ENCODE results near the gene CEP126.
"Not testable (repeated sequence)": the region's sequence is repeated elsewhere in the genome, so short reads cannot be mapped to it uniquely, and the experiment has no call there.

Gene CEP126

GRCh38 chr11:101955701-101956100 is 40.9 kb downstream of the CEP126 start:
- no peak for TF ChIP-seq CTCF (IDR thresholded peaks at IDR 0.05; ENCODE audit: extremely low read depth, missing control alignments)
- no peak for DNase-seq (ENCODE audit: low spot score)

DNA sequence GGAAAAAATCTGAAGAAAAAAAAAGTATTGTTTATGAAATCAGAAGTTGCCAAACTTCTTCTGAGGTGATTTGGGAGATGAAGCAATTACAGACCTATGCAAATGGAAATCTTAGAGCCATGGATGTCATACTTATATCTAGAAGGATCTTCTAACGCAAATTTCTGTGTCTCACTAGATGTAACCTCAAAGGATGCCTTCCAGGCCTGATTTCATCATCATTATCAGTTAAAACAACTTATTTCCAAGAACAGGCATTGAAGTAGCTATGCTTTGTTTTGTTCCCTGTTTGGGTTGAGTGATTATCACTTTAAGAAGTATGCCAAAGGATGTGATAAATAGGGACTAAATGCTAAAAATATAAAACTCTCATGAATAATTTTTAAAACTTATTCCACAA is 45.4 kb downstream of the CEP126 start:
- no peak for DNase-seq (ENCODE audit: low spot score)
- no peak for TF ChIP-seq CTCF (IDR thresholded peaks at IDR 0.05; ENCODE audit: extremely low read depth, missing control alignments)

GRCh38 chr11:101964200-101964599 is 49.4 kb downstream of the CEP126 start:
- not testable (repeated sequence) for DNase-seq (ENCODE audit: low spot score)

DNA sequence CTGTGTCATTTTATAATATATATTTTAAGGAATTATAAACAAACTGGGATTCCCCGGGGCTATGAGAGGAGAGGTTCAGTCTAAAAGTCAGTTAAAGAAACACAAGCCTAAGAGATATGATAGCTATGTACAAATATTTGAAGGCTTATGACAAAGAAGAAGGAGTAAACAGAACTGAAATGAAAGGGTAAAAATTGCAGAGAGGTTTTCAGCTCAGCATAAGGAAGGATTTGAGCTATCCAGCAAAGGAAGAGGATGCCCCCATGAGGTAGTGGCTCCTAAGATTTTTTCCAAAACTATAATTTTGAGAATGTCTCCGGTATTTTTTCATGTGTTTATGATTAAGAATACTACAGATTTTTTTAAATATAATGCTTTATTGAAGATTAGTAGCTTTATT is 59.4 kb downstream of the CEP126 start:
- no peak for DNase-seq (ENCODE audit: low spot score)
- TF ChIP-seq CTCF (IDR thresholded peaks at IDR 0.05; ENCODE audit: extremely low read depth, missing control alignments): no peak

DNA sequence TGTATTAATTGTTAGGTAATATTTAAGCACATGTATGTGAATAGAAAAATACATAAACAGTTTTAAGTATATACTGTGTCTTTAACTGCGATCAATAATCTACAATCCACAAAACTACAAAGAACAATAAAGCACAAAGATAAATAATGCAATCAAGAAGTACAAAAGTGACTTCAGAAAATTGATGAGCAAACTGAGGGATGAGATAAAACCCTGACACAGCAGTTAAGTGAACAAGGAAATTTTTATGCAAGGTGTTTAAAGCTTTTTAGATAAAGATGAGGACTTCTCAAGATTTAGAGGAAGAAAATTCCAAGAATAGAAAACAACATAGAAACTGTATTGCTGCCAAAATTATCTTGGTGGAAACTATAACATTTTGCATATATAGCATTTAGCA is 60.0 kb downstream of the CEP126 start:
- TF ChIP-seq CTCF (IDR thresholded peaks at IDR 0.05; ENCODE audit: extremely low read depth, missing control alignments): no peak
- no peak for DNase-seq (ENCODE audit: low spot score)

GRCh38 chr11:101975734-101976133 is 60.9 kb downstream of the CEP126 start:
- no peak for TF ChIP-seq CTCF (IDR thresholded peaks at IDR 0.05; ENCODE audit: extremely low read depth, missing control alignments)
- no peak for DNase-seq (ENCODE audit: low spot score)

GRCh38 chr11:101987370-101987769 is 72.6 kb downstream of the CEP126 start:
- no peak for DNase-seq (ENCODE audit: low spot score)
- TF ChIP-seq CTCF (IDR thresholded peaks at IDR 0.05; ENCODE audit: extremely low read depth, missing control alignments): no peak

DNA sequence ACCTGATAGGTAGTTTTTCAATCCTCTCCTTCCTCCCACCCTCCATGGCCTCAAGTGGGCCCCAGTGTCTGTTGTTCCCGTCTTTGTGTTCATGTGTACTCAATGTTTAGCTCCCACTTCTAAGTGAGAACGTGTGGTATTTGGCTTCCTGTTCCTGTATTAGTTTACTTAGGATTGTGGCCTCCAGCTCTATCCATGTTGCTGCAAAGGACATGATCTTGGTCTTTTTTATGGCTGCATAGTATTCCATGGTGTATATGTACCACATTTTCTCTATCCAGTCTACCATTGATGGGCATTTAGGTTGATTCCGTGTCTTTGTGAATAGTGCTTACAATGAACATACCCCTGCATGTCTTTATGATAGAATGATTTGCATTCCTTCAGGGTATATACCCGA is 78.4 kb downstream of the CEP126 start:
- TF ChIP-seq CTCF (IDR thresholded peaks at IDR 0.05; ENCODE audit: extremely low read depth, missing control alignments): no peak
- no peak for DNase-seq (ENCODE audit: low spot score)

- not testable (repeated sequence) for DNase-seq (ENCODE audit: low spot score)
These were observed 79.3 kb downstream of the CEP126 start for GRCh38 chr11:101994052-101994469.

Measured in GM20000 (cell line).